HG03025 (cell line): ENCODE measurements around the gene SPIRE1.

Source experiments
- ATAC-seq: cut with Tn5 transposase; IDR thresholded peaks from one replicate; pipeline ENCODE4 v1.9.1; 2021; ENCODE audit warnings: mild to moderate bottlenecking, moderate library complexity; ENCODE audit not compliant: unreplicated experiment, low FRiP score

The SPIRE1 gene

GRCh38 chr18:12657684-12658425, at the start of gene SPIRE1:
TSS of gene SPIRE1 (minus strand) at chr18:12658107. CDS start at chr18:12657866, 241 bp downstream.
- peak; percentile 67 for ATAC-seq

- ATAC-seq, result no peak
Measured at GRCh38 chr18:12703664-12704063, 45.8 kb upstream of the SPIRE1 start.

GRCh38 chr18:12703096-12703567, 45.2 kb upstream of the SPIRE1 start:
- peak; percentile 37 for ATAC-seq

- ATAC-seq, result peak; percentile 71
Measured at GRCh38 chr18:12702221-12703095, 44.6 kb upstream of the SPIRE1 start, which contains the start of the genes CEP76 and PSMG2. TSS of gene CEP76 (minus strand) at chr18:12702723. CDS start at chr18:12702548, 175 bp downstream. TSS of gene PSMG2 (plus strand) at chr18:12703042. CDS start at chr18:12703108, 66 bp downstream.

- no peak for ATAC-seq
Measured at GRCh38 chr18:12701161-12701560, 43.3 kb upstream of the SPIRE1 start.

- ATAC-seq, result no peak
Measured at GRCh38 chr18:12699747-12700146, 41.8 kb upstream of the SPIRE1 start.

- ATAC-seq, result no peak
Measured at GRCh38 chr18:12694032-12694431, 36.1 kb upstream of the SPIRE1 start.

GRCh38 chr18:12692206-12692605, 34.3 kb upstream of the SPIRE1 start:
- no peak for ATAC-seq

GRCh38 chr18:12689256-12689850, 31.4 kb upstream of the SPIRE1 start:
- no peak for ATAC-seq

GRCh38 chr18:12686100-12686499, 28.2 kb upstream of the SPIRE1 start:
- ATAC-seq, result no peak

- no peak for ATAC-seq
Measured at GRCh38 chr18:12679183-12679786, 21.4 kb upstream of the SPIRE1 start.

- no peak for ATAC-seq
Measured at GRCh38 chr18:12668041-12668440, 10.1 kb upstream of the SPIRE1 start.

- ATAC-seq, result no peak
Measured at GRCh38 chr18:12659904-12660605, 2.1 kb upstream of the SPIRE1 start.

GRCh38 chr18:12658426-12659138, 675 bp upstream of the SPIRE1 start:
- peak; percentile 22 for ATAC-seq

GRCh38 chr18:12656938-12657683, 796 bp downstream of the SPIRE1 start:
- ATAC-seq, result peak; percentile 42

GRCh38 chr18:12656605-12656937, 1.3 kb downstream of the SPIRE1 start:
- no peak for ATAC-seq

- ATAC-seq, result no peak
Measured at GRCh38 chr18:12654971-12655370, 2.9 kb downstream of the SPIRE1 start.

- no peak for ATAC-seq
Measured at GRCh38 chr18:12652861-12653401, 5.0 kb downstream of the SPIRE1 start.
